ENCODE measurements around the gene HDGF.

DNA sequence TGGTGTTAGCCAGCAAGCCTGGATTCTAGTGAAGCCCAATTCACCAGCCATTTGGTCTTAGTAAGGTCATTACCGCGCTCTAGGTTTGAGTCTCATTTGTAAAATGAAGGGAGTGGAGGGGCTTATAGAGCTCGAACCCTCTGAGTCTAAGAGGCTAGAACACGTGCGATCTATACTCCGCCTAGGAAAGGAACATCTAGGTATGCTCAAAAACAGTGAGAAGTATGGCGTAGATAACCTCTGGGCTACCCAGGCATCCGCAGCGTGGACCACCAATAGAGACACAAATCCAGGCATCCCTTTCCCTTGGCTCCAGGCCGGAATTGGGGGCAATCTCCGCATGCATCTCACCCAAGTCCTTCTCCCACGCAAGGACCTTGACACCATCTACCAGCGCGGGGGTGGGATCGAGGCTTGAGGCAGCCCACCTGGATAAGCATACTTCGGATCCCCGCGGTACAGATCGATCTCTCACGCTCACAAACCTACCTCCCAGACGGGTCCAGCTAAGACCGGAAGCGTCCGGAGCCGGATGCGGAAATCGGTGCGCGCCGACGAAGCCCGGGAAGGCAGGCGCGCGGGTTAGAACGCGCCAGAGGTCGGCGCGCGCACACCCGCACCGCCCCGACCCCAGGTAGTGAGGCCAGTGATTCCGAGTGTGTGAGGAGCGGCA lies 23.4 kb downstream of the HDGF start, which contains the start of gene METTL25B:
- TF ChIP-seq POLR2A (IDR thresholded peaks at IDR 0.05; ENCODE audit: low read depth, low read length) (no peak; the same call in 1 of the 2 replicates), PAX5 (IDR thresholded peaks at IDR 0.05; ENCODE audit: insufficient read depth, low read length, severe bottlenecking) (no peak), TAF1 (IDR thresholded peaks at IDR 0.05; ENCODE audit: low read depth, low read length) (peak; percentile 53), POLR2AphosphoS5 (IDR thresholded peaks at IDR 0.05; ENCODE audit: low read depth, low read length) (no peak; the same call in none of the 2 replicates)

Data from GM12891 (cell line).